Heart right ventricle (tissue), 16 donors: ENCODE results near the gene DOCK1. TPM values are rescaled to one million over a fixed set of nuclear protein-coding genes. Genes with fewer than 3 reads are reported as not detected.

ENCODE experiments used
- ATAC-seq, 8 donors: fragments of 200-7000 bp; cut with Tn5 transposase; one replicate each; pipeline ENCODE4 v1.9.1; 2020; ENCODE audit warnings: mild to moderate bottlenecking in 8 of 8, moderate library complexity in 8 of 8, moderate number of reproducible peaks in 1 of 8
- DNase-seq, 2 donors: peaks; one replicate each; pipeline ENCODE4 v3.0.0-alpha.2; 2020
- H3K27ac ChIP-seq, 10 donors: fragments of 200-600 bp; sonication (generic) in 2 of 10; one replicate each; pipeline versions ENCODE4 v1.5.0 to v1.8.0; 2020 to 2022; ENCODE audit warnings: mild to moderate bottlenecking in 3 of 10
- H3K27me3 ChIP-seq, 7 donors: fragments of 200-600 bp; one replicate each; pipeline ENCODE4 v1.8.0; 2021 to 2022; ENCODE audit warnings: mild to moderate bottlenecking in 2 of 7
- H3K36me3 ChIP-seq, 9 donors: fragments of 200-600 bp; sonication (generic) in 1 of 9; one replicate each; pipeline versions ENCODE4 v1.5.0 to v1.8.0; 2020 to 2022; ENCODE audit warnings: mild to moderate bottlenecking in 2 of 9
- H3K4me1 ChIP-seq, 9 donors: fragments of 200-600 bp; sonication (generic) in 1 of 9; one replicate each; pipeline versions ENCODE4 v1.5.0 to v1.8.0; 2020 to 2022; ENCODE audit warnings: mild to moderate bottlenecking in 4 of 9
- H3K4me3 ChIP-seq, 10 donors: fragments of 200-600 bp; sonication (generic) in 2 of 10; one replicate each; pipeline versions ENCODE4 v1.5.0 to v1.8.0; 2020 to 2022; ENCODE audit warnings: mild to moderate bottlenecking in 7 of 10, moderate library complexity in 2 of 10
- H3K9me3 ChIP-seq, 11 donors: fragments of 200-600 bp in 10 of 11; sonication (generic) in 2 of 11; one replicate each; pipeline versions ENCODE4 v1.5.0 to v1.8.0; 2013 to 2022; ENCODE audit warnings: mild to moderate bottlenecking in 2 of 11, control low read depth in 1 of 11, moderate library complexity in 1 of 11
- CTCF ChIP-seq, 9 donors: fragments of 200-600 bp; sonication (generic) in 2 of 9; IDR thresholded peaks; one replicate each; pipeline versions ENCODE4 v1.5.0 to v1.8.0; 2021 to 2022; ENCODE audit warnings: antibody characterized with exemption in 9 of 9, mild to moderate bottlenecking in 5 of 9, moderate library complexity in 1 of 9
- WGBS, 2 donors: extraction: QIAGEN DNeasy Blood & Tissue Kit; methylation state at CpG; one replicate each; pipeline ENCODE4 v1.1.7; 2013; ENCODE audit warnings: inconsistent platforms in 1 of 2; 5-methylcytosine and 5-hydroxymethylcytosine counted together
- intact Hi-C, 10 donors: fragments of 100-400 bp; cut with DNase I; formaldehyde crosslinking; loops; one replicate each; pipeline versions ENCODE4 v1.11.1 to v1.14.2; 2022
- polyA plus RNA-seq, 2 donors: library from polyadenylated mRNA; stranded (reverse); fragments of 200-250 nt; gene quantifications; one replicate each; pipeline ENCODE4 v1.2.3, GENCODE V29; 2013
- total RNA-seq, 10 donors: library from RNA; stranded (reverse); fragmentation: NEBNext Ultra II Directional in 3 of 10; extraction: Animal tissue kit (Norgen Biotek cat#: 25700) in 3 of 10; gene quantifications; one replicate each; pipeline versions ENCODE4 v1.2.1 to v1.2.4, GENCODE V29; 2021 to 2023
- donor health status: Arrhythmogenic right ventricular cardiomyopathy.
- donor health status: ischemic (EF 13 %, LVEDD 7.1; RV severe dilation, severe dysfunction).
- donor health status: healthy with polysubstance abuse.
- donor health status: DM: no; HTN: yes; CAD: no.
- donor health status: DM: no; HTN: no; CAD: no.
- donor health status: ischemic (EF 25% LVEDD 6.9; RV normal size, moderate dysfunction).
- donor health status: ischemic (EF 25% LVEDD 5.7; RV mildly dilated, moderate dysfunction).
- donor health status: healthy.
- donor health status: DM: yes; HTN: yes; CAD: no.
- donor health status: Ischemic cardiomyopathy.
- donor health status: ischemic (EF 35%, LVEDD 5.7; RV mildly dilated, moderate dysfunction).
- donor health status: nonischemic (EF 11% LVEDD 7.7; RV severe dilation, severe dysfunction).
- donor health status: DM: yes; HTN: yes; CAD: no.
- donor health status: PGD.
- donor health status: ischemic (EF 29% LVEDD 5.4; RV normal size, mild dysfunction).
- donor health status: nonischemic (EF 23%, LVEDD 6.1; RV moderate dilation, normal function).

DOCK1 gene
- total and polyA plus RNA-seq, 12 donors: 7.8 to 26.7 (median 19.8) TPM

DNA sequence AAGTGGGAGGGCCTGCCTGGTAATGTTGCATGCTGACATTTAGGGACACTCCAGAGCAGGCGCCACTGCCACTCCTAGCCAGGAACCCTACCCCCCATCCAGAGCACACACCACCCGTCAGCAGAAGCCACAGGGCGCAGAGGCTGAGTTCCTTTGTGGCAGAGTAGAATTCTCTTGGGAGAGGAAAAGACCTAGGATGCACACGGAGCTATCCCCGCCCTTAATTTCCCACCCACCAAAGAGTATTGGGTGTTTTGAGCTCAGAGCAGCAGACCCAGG lies 291.9 kb downstream of the DOCK1 start:
- no peak overlapping the region for H3K27ac ChIP-seq
- H3K4me3 ChIP-seq: peak overlapping the region in 6 of 10 donors; percentile 48 to 65 (median 55)

DNA sequence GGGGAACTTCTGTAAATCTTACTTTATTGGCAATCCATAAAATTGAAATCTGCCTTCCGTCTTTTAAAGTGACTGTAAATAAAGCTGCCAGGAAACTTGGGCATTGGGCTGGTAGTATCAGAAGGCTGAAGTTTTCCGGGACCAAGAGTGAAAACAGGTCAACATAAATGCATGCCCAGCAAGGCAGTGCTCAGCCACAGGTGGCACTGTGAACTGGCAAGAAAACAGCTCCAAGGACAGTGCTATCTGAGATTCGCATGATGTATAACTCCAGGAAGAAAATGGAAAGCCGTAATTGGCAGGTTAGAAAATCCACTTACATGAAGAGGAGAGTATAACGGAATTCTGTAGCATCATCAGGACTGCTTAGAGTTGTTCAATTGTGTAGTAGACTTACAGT lies 293.1 kb downstream of the DOCK1 start:
- H3K4me3 ChIP-seq: no peak overlapping the region
- ATAC-seq (no peak), DNase-seq (no peak)
- H3K27me3 ChIP-seq: peaks cover 0 to 35% (median 0%) of the 10 kb centered on the region in 7 donors
- TF ChIP-seq CTCF (IDR thresholded peaks at IDR 0.05): no peak
- intact Hi-C loops: no loop called here
- H3K4me1 ChIP-seq: peaks cover 5 to 26% (median 19%) of the 10 kb centered on the region in 9 donors
- no peak overlapping the region for H3K27ac ChIP-seq
- H3K36me3 ChIP-seq: peaks cover 0 to 15% (median 0%) of the 10 kb centered on the region in 9 donors
- WGBS, 2 donors: 89 to 93% methylated on average over 5 of the region's 5 CpGs
- no peaks in the 10 kb centered on the region for H3K9me3 ChIP-seq

More for the DNA sequence above, 291.9 kb downstream of the DOCK1 start:
- peaks cover 5 to 26% (median 19%) of the 10 kb centered on the region in 9 donors for H3K4me1 ChIP-seq
- H3K36me3 ChIP-seq: peaks cover 0 to 9% (median 0%) of the 10 kb centered on the region in 9 donors
- WGBS, 2 donors: 72 to 86% methylated on average over 5 of the region's 5 CpGs
- peak in 2 of 8 donors; percentile 22 to 47 for ATAC-seq
- no peaks in the 10 kb centered on the region for H3K9me3 ChIP-seq
- intact Hi-C loops: no loop called here
- TF ChIP-seq CTCF (IDR thresholded peaks at IDR 0.05): no peak
- DNase-seq: no peak
- H3K27me3 ChIP-seq: peaks cover 0 to 35% (median 0%) of the 10 kb centered on the region in 7 donors

DNA sequence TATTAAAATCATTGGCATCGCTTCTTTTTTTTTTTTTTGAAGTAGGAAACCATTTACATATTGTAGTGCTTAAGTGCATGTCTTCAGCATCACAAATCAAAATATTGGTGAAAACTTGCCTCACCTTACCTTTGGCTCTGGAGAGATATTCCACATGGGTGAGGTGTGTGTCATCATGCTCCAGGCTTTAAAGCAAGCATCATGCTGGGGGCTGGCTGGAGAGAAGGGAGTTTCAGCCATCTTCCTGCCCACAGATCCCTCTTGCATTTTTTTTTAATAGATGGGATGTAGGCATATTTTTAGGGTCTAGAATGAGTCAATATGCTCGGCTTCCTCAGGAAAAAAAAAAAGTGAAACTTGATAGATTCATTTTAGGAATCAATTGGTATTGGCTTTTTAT lies 293.5 kb downstream of the DOCK1 start:
- peaks cover 0 to 35% (median 0%) of the 10 kb centered on the region in 7 donors for H3K27me3 ChIP-seq
- H3K27ac ChIP-seq: no peak overlapping the region
- 89 to 91% methylated on average over 2 of the region's 2 CpGs for WGBS, 2 donors
- no peak for TF ChIP-seq CTCF (IDR thresholded peaks at IDR 0.05)
- no peaks in the 10 kb centered on the region for H3K9me3 ChIP-seq
- intact Hi-C loops: no loop called here
- no peak overlapping the region for H3K4me3 ChIP-seq
- no peak for DNase-seq
- peaks cover 5 to 26% (median 19%) of the 10 kb centered on the region in 9 donors for H3K4me1 ChIP-seq
- H3K36me3 ChIP-seq: peaks cover 0 to 16% (median 0%) of the 10 kb centered on the region in 9 donors
- ATAC-seq: no peak

GRCh38 chr10:127200646-127201045 lies 295.4 kb downstream of the DOCK1 start:
- Histone ChIP-seq H3K36me3 (peaks cover 0 to 20% (median 0%) of the 10 kb centered on the region in 9 donors), H3K4me1 (peaks cover 0 to 12% (median 6%) of the 10 kb centered on the region in 9 donors), H3K27me3 (peaks cover 0 to 18% (median 0%) of the 10 kb centered on the region in 7 donors), H3K9me3 (no peaks in the 10 kb centered on the region), H3K4me3 (no peak overlapping the region), H3K27ac (no peak overlapping the region)
- WGBS, 2 donors: 95 to 97% methylated on average over 8 of the region's 8 CpGs
- no peak for ATAC-seq
- DNase-seq: no peak
- TF ChIP-seq CTCF (IDR thresholded peaks at IDR 0.05): no peak
- intact Hi-C loops: no loop called here
